Testis (tissue), 3 donors: ENCODE results near the gene RPS14. TPM values are rescaled to one million over a fixed set of nuclear protein-coding genes. Genes with fewer than 3 reads are reported as not detected.

Experiments used
- DNase-seq: peaks from one replicate; pipeline ENCODE4 v3.0.0-alpha.2; 2019
- H3K27ac ChIP-seq, 2 donors: fragments of 200-600 bp; sonication (generic); one replicate each; pipeline ENCODE4 v1.5.1; 2019
- H3K27me3 ChIP-seq: fragments of 200-600 bp; sonication (generic); one replicate; pipeline ENCODE4 v1.5.1; 2019
- H3K36me3 ChIP-seq: fragments of 200-600 bp; sonication (generic); one replicate; pipeline ENCODE4 v1.5.1; 2017; ENCODE audit warnings: low read depth; ENCODE audit errors: missing control alignments
- H3K4me1 ChIP-seq: fragments of 200-600 bp; sonication (generic); one replicate; pipeline ENCODE4 v1.5.1; 2019
- H3K4me3 ChIP-seq, 2 donors: fragments of 200-600 bp; sonication (generic); one replicate each; pipeline ENCODE4 v1.5.1; 2017 to 2019
- H3K9me3 ChIP-seq: fragments of 200-600 bp; sonication (generic); one replicate; pipeline ENCODE4 v1.5.1; 2017
- POLR2A ChIP-seq: fragments of 450-650 bp; IDR thresholded peaks from one replicate; pipeline ENCODE4 v1.6.1; 2017; ENCODE audit warnings: antibody characterized with exemption, mild to moderate bottlenecking, moderate library complexity
- WGBS, 2 donors: methylation state at CpG; one replicate each; pipeline ENCODE4 v1.1.5; 2018; 5-methylcytosine and 5-hydroxymethylcytosine counted together
- intact Hi-C: fragments of 100-400 bp; cut with DNase I; formaldehyde crosslinking; loops from one replicate; pipeline ENCODE4 v1.15.1; 2023; ENCODE audit warnings: low total_unique reads
- polyA plus RNA-seq: library from polyadenylated mRNA; stranded (reverse); fragments of 350-450 nt; fragmentation: Illumina TruSeq; extraction: RNeasy Lipid Tissue Mini Kit (QIAGEN cat#74804); gene quantifications from one replicate; pipeline ENCODE4 v1.2.3, GENCODE V29; 2014; ENCODE audit warnings: low read depth, low replicate concordance; ENCODE audit not compliant: insufficient read depth
- total RNA-seq, 2 donors: library from RNA; depleted of rRNA; stranded (reverse); fragments of >200 nt; gene quantifications; one replicate each; pipeline ENCODE4 v1.2.3, GENCODE V29; 2016
- TF ChIP-seq, protein P1 (sequence below), 3 experiments: fragments of 450-650 bp in 2 of 3; fragments of 200-600 bp in 1 of 3; sonication (generic) in 1 of 3; IDR thresholded peaks; one replicate each; pipeline ENCODE4 v1.5.1; 2016 to 2019; ENCODE audit warnings: antibody characterized with exemption in 3 of 3, mild to moderate bottlenecking in 2 of 3, moderate library complexity in 1 of 3

The RPS14 gene
- total and polyA plus RNA-seq, 3 donors from 2014 or later = 781 to 1,273 (median 1,234) TPM

- H3K9me3 ChIP-seq = no peaks in the 10 kb centered on the region
- H3K36me3 ChIP-seq = no peaks in the 10 kb centered on the region
- DNase-seq = peak; percentile 37
- no peaks in the 10 kb centered on the region for H3K27me3 ChIP-seq
- H3K4me3 ChIP-seq = no peak overlapping the region
- 64 to 71% methylated on average over 4 of the region's 4 CpGs for WGBS, 2 donors
- no peak overlapping the region for H3K27ac ChIP-seq
- peaks cover 3% of the 10 kb centered on the region for H3K4me1 ChIP-seq
- intact Hi-C loops = no loop called here
- no peak for TF ChIP-seq POLR2A
- TF ChIP-seq, protein P1, sequence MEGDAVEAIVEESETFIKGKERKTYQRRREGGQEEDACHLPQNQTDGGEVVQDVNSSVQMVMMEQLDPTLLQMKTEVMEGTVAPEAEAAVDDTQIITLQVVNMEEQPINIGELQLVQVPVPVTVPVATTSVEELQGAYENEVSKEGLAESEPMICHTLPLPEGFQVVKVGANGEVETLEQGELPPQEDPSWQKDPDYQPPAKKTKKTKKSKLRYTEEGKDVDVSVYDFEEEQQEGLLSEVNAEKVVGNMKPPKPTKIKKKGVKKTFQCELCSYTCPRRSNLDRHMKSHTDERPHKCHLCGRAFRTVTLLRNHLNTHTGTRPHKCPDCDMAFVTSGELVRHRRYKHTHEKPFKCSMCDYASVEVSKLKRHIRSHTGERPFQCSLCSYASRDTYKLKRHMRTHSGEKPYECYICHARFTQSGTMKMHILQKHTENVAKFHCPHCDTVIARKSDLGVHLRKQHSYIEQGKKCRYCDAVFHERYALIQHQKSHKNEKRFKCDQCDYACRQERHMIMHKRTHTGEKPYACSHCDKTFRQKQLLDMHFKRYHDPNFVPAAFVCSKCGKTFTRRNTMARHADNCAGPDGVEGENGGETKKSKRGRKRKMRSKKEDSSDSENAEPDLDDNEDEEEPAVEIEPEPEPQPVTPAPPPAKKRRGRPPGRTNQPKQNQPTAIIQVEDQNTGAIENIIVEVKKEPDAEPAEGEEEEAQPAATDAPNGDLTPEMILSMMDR (IDR thresholded peaks at IDR 0.05) = peak in 2 of 3 experiments; percentile 19 to 50
These were observed 10.5 kb downstream of the RPS14 start for GRCh38 chr5:150438873-150439546.

DNA sequence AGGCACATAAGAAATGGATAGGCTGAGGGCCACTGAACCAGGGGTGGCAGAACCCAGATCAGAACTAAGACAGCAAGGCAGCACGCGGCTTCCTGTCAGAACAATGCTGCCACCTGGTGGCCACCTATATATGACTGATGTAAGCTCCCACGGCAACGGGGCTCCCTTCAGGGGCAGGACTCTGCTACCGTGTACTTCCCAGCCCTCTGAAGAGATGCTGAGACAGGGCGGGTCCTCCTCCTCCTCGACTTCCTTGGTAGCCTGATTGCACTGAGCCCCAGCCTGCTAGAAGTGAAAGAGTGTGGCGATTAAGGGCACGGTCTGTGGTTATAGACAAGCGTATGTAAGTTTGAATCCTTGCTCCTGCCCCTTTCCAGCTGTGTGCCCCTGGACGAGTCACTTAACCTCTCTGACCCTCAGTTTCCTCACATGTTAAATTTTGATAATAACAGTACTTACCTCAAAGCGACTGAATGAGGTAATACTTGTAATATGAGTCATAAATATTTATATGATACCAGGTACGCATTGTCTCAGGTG is 13.3 kb downstream of the RPS14 start:
- Histone ChIP-seq H3K36me3 (no peaks in the 10 kb centered on the region), H3K4me1 (no peaks in the 10 kb centered on the region), H3K27ac (no peak overlapping the region), H3K27me3 (no peaks in the 10 kb centered on the region), H3K4me3 (no peak overlapping the region), H3K9me3 (no peaks in the 10 kb centered on the region)
- peak; percentile 97 for DNase-seq
- TF ChIP-seq POLR2A = no peak
- TF ChIP-seq, protein P1 (IDR thresholded peaks at IDR 0.05) = peak; percentile 86 to 92 (median 88)
- 33 to 37% methylated on average over 13 of the region's 13 CpGs for WGBS, 2 donors
- intact Hi-C loops = no loop called here

GRCh38 chr5:150434464-150434863 is 15.1 kb downstream of the RPS14 start:
- no peaks in the 10 kb centered on the region for H3K36me3 ChIP-seq
- H3K4me3 ChIP-seq = no peak overlapping the region
- H3K9me3 ChIP-seq = no peaks in the 10 kb centered on the region
- 66 to 82% methylated on average over 6 of the region's 6 CpGs for WGBS, 2 donors
- no peaks in the 10 kb centered on the region for H3K4me1 ChIP-seq
- no peak overlapping the region for H3K27ac ChIP-seq
- no peak for TF ChIP-seq POLR2A
- TF ChIP-seq, protein P1 (IDR thresholded peaks at IDR 0.05) = no peak
- H3K27me3 ChIP-seq = no peaks in the 10 kb centered on the region
- intact Hi-C loops = no loop called here
- no peak for DNase-seq

- Histone ChIP-seq H3K4me1 (peaks cover 5% of the 10 kb centered on the region), H3K9me3 (no peaks in the 10 kb centered on the region), H3K4me3 (no peak overlapping the region), H3K36me3 (no peaks in the 10 kb centered on the region), H3K27ac (no peak overlapping the region), H3K27me3 (no peaks in the 10 kb centered on the region)
- intact Hi-C loops = no loop called here
- TF ChIP-seq POLR2A = no peak
- TF ChIP-seq, protein P1 (IDR thresholded peaks at IDR 0.05) = no peak
- no peak for DNase-seq
- 39 to 59% methylated on average over 4 of the region's 4 CpGs for WGBS, 2 donors
These were observed 18.0 kb downstream of the RPS14 start for GRCh38 chr5:150431574-150431973.

- no peak for TF ChIP-seq POLR2A
- intact Hi-C loops = no loop called here
- no peaks in the 10 kb centered on the region for H3K9me3 ChIP-seq
- no peaks in the 10 kb centered on the region for H3K36me3 ChIP-seq
- peaks cover 5% of the 10 kb centered on the region for H3K4me1 ChIP-seq
- no peaks in the 10 kb centered on the region for H3K27me3 ChIP-seq
- no peak overlapping the region for H3K4me3 ChIP-seq
- 52 to 68% methylated on average over 18 of the region's 18 CpGs for WGBS, 2 donors
- no peak overlapping the region for H3K27ac ChIP-seq
- no peak for DNase-seq
These were observed 18.5 kb downstream of the RPS14 start for GRCh38 chr5:150431048-150431447.
